HG03196 (cell line): ENCODE measurements around the gene C1orf141.
A peak's percentile ranks its signal among the peaks of the same experiment; 100 is the strongest.
"Not testable (repeated sequence)": the region's sequence is repeated elsewhere in the genome, so short reads cannot be mapped to it uniquely, and the experiment has no call there.

ENCODE experiments used
- ATAC-seq: cut with Tn5 transposase; IDR thresholded peaks from one replicate; pipeline ENCODE4 v1.9.1; 2021; ENCODE audit not compliant: unreplicated experiment

Gene C1orf141

DNA sequence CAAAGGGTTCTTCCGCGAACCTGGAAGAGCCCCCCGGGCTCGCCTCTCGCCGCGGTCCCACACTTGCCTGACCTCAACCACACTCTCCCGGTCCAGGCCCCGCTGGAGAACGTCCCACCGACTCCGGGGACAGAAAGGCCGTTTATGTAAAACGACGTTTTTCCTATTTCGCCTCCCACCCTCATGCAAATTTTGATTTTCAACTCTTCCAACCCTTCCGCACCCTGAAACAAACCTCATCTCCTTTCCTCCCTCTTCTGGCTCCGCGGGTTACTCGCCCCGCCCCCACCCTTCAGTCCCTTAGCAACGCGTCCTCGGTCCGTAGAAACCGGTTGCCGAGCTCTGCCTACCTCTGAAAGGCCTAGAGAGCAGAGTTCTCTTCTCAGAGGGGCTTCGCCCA is at the start of gene C1orf141:
Gene C1orf141 (minus strand): TSS at position 276 of the 400 bp plus-strand sequence. CDS start 7,730 bp downstream, outside the sequence.
- no peak for ATAC-seq

DNA sequence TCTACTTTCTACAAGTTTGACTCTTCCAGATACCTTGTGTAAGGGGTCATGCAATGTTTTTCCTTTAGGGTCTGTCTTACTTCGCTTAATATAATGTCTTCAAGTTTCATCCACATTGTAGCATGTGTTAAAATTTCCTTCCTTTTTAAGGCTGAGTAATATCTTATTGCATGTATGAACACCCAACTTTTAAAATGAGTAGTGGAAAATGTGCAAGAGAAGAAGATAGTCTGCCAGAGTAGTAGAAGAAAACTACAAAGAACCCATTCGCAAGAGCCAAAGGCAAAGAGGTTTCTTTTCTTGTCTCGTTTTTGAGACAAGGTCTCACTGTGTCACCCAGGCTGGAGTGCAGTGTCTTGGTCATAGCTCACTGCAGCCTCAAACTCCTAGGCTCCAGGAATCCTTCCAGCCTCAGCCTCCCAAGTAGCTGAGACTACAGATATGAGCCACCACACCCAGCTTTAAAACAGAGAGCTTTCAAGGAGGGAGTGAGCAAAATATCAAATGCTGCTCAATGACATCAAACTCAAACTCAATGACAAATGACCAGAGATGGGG is 40.8 kb upstream of the C1orf141 start:
- no peak for ATAC-seq

DNA sequence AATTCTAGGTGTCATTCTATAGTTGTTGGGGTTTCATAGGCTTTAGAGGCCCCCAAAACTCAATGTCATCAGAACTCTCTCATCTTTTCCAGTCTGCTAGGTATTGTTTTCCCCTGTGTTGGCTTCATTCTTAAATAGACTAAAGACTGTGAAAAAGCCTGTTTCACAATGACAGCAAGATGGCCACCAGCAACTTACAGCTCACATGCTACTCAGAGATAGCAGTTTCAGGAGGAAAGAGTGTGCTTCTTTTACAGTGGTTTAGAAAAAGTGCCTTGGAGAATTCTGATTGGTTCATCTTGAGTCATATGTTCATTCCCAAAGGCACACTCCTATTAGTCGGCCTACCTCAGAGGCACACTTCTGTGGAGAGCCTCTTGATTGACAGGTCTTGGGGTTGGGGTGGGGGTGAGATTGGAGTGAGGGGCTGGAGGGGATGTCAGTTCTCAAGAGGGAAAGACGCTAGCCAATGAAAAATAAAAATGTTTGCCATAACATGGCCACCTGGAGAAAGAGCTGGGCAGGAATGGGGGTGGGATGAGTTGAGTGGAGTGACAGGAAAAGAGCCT is 40.0 kb upstream of the C1orf141 start:
- no peak for ATAC-seq

DNA sequence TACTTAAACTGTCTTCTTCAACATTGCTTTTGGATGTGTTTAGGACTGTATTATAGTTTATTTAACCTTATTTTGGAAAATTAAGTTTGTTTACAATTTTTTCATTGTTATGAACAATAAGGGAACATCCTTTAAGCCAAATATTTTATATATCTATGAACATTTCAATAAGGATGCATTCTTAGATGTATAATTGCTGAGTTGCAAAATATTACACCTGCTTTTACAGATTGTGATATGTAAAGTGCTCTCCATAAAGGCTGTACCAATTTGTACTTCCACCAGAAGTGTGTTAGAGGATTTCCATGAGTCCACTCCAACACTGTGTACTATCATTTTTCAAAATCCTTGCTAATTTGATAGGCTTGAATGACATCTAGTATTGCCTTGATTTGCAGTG is 39.2 kb upstream of the C1orf141 start:
- ATAC-seq: no peak

DNA sequence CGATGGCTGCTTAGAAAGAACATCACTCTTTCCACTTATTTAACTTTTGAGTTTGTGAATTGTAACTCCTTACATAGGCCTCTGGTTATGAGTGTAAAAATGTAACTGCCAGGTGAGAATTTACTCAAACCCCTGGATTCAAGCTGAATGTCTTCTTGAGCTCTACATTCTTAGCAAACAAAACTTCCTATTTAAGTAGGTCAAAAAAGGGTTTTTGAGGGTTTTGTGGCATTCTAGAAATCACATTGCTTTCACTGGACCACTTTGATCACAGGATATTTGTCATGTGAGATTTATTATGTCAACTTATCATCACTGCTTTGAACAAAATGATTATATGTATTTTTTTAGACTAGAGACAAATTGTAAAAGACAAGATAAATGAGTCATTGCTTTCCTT is 37.2 kb upstream of the C1orf141 start:
- ATAC-seq: no peak

DNA sequence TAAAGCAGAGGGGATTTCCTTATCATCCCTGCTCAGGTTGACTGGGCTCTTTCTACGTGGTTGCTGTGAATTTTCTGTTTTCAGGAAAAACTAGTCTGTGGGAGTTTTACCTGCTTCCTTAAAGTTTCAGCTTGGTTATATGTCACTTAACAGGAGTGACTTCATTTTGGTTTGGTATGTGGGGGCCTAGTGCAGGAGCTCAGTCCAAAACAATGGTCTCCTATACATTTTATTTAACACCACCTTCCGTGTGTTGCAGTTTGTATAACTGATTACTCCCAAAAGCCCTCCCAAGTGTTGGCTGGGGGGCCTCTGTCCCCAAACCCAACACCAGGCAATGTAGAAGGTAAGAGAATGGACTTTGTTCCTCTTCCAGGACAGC is 36.8 kb upstream of the C1orf141 start:
- no peak for ATAC-seq

DNA sequence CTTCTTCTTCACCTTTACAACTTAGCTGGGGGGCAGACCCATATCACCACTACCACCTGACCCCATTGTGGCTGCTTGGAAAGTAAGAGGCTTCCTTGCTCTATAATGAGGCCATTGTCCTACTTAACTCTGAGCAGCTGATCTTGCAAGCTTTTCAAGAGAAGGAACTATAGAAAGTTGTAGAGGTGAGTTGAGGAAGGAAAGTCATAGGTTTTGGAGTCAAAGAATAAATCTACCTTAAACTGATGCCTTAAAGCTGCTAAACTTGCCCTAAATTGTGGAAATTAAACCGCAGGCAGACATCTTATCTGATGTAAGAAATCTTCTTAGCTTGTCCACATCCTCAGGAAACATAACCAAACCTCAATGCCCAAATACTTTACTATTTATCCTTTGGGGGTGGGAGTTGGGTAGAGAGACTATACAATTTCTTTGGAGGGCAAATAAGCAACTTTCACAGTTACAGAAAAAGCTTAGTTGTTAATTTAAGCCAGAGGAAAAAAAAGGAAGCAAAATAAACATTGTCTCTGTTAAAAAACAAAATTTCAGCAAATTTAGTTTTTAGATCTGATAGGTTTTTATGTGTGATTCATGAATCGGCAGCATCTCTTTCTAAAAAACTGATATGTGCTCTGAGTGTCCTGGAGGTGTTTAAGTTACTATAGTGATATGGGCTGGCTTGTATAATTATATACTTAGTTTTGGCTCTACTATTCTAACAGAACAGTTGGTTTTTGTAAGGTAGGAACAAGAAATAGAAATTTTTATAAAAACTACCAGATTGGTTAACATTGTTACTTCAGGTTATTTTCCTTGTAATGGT is 36.2 kb upstream of the C1orf141 start:
- no peak for ATAC-seq

DNA sequence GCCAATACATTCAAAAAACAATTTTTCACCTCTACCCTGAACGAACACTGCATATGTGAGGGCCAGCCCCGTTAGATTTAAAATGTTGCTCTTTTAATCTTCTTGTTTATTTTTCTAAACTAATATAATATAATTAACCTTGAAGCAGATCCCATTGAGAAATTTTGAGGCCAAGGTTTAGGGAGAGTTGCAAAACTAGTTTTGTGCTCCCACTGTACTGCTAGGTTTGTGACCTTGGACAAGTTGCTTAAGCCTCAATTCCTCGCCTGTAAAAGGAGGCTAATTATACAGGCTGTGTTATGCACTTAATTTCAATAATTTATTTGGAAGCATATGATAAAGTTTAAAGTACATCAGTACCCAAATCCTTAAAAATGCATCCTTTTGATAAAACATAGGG is 35.2 kb upstream of the C1orf141 start:
- no peak for ATAC-seq

DNA sequence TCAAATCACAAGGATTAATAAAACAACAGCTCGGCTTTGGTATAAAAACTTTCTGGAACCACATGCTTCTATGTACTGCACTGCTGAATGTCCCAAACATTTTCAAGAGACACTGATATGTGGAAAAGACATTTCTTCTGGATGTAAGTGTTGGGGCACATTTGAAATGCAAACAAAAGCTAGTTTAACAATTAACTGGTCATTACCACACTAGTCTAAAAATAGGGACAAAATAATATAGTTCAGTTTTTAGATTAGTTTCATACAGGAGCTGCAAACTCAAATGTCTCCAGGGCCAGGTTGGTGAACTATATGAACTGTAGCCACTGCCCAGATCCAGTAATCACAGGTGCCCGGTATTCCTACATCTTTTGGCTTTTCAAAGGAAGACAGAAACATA is 34.7 kb upstream of the C1orf141 start:
- peak; percentile 44 for ATAC-seq

DNA sequence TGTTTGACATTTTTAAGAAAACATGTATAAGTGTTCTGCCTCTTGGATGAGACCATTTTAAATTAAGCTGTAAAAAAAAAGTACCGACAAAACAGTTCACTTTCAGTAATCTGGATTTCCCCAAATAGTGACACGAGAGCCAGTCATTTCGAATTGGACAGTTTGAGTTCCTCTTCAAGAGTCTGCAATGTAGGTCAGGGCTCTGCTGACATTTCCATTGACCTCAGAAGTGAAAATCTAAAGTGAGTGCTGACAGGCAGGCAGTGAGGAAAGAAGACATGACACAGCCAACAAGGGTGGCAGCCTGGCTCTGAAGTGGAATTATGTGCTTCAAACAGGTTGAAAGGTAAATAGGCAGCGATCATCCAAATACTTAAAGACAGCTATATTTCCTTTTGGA is 31.4 kb upstream of the C1orf141 start, which contains the start of gene IL23R:
Gene IL23R (plus strand): TSS at position 259 of the 400 bp plus-strand sequence. CDS start 1,667 bp downstream, outside the sequence.
- ATAC-seq: peak; percentile 79

DNA sequence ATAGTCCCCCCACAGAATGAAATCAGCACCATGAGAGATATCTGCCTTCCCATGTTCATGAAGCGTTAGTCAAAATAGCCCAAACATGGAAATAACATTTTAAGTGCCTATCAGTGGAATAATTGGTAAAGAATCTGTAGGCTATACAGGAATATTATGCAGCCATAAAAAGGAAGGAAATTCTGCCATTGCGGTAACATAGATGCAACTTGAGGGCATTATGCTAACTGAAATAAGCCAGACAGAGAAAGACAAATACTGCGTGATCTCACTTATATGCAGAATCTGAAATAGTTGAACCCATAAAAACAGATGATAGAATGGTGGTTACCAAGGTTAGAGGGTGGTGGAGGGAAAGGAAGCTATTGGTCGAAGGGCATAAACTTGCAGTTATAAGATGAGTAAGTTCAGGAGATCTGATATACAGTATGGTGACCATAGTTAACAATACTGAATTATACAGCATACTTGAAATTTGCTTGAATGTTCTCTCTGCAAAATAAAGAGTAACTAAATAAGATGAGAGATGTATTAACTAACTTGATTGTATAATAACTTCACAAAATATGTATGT is 30.8 kb upstream of the C1orf141 start:
- ATAC-seq: no peak

DNA sequence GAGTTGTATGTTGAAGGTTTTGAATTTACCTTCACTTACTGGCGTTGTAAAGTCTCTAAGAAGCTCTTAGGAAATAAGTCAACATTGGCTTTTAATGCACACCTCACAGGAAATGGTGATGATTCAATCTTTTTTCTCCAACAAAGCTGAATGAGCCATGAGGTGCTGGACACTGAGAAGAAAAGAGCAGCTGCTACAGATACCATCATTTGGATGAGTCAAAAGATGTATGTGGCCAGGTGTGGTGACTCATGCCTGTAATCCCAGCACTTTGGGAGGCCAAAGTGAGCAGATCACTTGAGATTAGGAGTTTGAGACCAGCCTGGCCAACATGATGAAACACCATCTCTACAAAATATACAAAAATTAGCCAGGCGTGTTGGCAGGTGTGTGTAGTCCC is 28.2 kb upstream of the C1orf141 start:
- ATAC-seq: peak; percentile 51

DNA sequence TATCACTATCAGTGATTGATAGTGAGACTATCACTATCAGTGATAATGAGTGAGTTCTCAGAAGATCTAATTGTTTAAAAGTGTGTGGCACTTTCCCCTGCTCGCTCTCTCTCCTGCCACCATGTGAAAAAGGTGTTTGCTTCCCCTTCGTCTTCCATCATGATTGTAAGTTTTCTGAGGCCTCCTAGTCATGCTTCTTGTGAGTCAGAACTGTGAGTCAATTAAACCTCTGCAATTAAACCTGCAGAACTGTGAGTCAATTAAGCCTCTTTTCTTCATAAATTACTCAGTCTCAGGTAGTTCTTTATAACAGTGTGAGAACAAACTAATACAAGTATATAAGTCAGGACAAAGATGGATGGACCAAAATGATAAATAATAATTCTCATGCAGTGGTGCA is 24.5 kb upstream of the C1orf141 start:
- ATAC-seq: no peak

DNA sequence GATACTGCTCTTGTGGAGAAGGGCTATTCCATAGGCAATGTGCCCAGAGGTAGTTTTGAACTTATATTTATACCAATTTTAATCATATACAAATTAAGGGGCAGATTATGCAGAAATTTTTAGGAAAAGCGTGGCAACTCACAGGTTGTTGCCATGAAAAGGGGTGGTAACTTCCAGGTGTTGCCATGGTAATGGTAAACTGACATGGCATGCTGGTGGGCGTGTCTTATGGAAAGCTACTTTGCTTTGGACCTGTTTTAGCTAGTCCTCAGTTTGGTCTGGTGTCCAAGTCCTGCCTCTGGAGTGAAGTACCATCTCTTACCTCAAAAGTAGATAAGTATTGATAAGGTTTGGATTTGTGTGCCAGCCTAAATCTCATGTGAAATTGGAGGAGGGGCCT is 23.6 kb upstream of the C1orf141 start:
- ATAC-seq: no peak

DNA sequence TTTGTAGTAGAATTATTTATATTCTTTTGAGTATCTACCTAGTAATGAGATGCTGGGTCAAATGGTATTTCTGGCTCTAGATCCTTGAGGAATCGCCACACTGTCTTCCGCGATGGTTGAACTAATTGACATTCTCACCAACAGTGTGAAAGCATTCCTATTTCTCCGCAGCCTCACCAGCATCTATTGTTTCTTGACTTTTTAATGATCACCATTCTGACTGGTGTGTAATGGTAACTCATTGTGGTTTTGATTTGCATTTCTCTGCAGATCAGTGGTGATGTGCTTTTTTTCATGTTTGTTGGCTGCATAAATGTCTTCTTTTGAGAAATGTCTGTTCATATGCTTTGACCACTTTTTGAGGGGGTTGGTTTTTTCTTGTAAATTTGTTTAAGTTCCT is 16.2 kb upstream of the C1orf141 start:
- no peak for ATAC-seq

DNA sequence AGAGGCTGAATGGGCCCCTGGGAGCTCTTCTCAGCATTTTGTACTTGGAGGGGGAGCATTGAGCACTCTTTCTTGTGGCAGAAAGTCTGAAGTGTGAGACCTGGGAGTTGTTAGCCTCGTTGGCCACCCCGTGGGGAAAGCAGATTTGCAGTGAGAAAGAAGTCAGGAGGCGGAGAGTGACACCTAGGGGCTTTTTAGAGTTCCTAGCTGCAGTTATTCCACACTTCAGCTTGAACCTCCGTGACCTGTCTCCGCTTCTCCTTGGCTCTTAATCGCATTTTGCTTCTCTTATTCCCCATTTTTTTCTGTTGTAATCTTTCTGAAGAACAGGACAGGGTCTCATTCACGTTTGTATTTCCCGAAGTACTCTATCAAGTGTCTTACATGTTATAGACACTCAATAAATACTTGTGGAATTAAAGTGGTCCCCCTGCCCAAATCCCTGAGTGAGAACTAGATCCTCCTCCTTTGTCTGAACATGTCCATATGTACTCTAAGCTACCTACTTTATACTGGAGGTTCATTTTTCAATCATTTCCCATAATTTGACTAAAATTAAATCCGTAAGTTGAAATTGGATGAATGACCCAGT is 14.5 kb upstream of the C1orf141 start:
- peak; percentile 95 for ATAC-seq

DNA sequence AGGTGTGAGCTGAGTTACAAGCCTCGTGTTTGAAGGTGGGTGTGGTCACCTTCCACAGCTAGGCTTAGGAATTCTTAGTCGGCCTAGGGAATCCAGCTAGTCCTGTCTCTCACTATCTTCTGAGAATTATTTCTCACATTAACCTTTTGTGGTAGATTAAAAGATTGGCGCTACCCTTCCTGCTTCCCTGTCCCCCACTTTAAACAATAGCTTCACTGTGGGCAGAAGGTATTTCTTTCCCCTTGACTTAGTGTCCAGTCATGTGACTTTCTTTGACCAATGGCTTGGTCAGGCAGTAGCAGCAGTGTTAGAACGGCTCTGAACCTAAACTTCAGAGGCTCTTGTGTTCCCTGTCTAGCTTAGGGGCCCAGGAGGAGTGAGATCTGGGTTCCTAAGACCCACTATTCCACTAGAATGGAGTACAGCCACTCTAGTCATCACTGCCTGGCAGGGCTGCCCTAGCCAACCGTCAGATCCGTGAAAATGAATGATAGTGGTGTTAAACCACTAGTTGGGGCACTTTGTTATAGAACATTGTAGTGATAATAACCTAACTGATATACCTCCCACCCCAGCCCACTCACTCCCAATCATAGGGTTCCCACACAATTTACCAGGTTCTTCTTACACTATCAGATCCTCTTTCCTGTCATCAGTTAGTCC is 13.9 kb upstream of the C1orf141 start:
- ATAC-seq: peak; percentile 4

DNA sequence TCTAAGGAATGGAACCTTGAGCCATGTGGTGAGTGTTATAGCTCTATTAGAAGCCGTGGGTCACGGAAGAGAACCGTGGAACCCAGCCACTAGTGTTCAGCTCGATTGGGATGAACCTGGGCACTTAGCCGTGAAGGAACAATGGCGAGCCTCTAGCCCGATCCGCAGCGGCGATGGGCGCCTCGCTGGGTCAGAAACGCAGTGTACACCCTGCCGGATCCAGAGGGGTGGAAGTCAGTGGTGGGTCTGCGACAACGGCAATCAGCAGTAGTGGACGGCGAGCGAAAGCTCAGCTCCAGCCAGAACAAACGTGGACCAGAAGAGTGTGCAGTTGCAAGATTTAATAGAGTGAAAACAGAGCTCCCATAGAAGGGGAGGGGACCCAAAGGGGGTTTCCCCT is 13.2 kb upstream of the C1orf141 start:
- not testable (repeated sequence) for ATAC-seq

DNA sequence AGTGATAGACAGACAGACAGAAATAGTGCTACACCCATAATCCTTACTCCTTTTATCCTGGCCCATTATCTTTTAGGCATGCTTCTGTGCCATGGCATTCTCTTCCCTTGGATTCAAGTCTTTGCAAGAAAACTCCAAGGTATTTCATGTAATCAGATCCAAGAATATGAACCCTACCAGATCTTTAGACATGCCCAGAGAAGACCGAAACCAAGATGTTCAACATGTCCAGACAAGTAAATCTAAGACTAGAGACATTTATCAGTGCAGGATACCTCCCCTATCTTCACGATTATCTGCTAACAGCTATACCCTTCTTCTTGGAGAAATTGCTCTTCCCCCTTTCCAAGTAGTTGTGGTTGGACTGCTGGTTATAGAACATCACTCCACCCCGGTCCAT is 11.8 kb upstream of the C1orf141 start:
- ATAC-seq: no peak

DNA sequence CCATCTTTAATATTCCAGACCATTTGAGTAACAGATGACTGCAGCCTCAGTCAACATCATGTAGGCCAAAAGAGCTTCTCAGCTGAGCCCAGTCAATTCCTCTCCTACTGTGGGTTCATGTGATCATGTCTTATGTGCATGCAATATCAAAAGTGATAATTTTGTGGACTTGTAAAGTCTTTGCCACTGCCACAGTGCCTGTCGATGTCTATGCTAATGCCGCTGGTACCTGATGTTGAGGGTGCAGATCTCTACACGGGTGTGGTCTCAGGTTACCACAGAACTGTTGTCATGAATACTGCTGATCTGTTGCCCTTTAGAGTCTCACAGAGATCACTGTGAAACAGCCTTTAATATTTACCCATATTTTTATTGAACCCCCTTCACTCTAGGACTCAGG is 11.3 kb upstream of the C1orf141 start:
- ATAC-seq: no peak

DNA sequence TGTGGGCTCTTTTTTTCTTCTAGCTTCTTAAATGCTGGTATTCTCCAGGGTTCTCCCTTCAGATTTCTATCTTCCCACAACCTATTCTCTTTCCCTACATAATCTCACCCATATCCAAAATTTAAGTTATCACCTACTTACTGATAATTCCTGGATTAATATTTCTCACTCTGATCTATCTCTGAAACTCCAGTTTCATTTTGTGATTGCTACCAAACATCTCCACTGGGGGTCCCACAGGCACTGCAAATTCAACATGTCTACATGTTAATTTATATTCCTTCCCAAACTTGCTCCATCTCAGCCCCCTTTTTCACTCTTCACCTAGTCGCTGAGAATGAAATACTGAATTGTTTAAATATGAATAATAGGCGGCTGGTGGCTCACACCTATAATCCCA is 9.9 kb upstream of the C1orf141 start:
- ATAC-seq: no peak
